Prostate gland (tissue), 2 donors: ENCODE data around the gene NUMBL. TPM values are rescaled to one million over a fixed set of nuclear protein-coding genes. Genes with fewer than 3 reads are reported as not detected.

Experiments used
- DNase-seq: peaks from one replicate; pipeline ENCODE4 v3.0.0-alpha.2; 2019; ENCODE audit warnings: low spot score
- H3K27ac ChIP-seq, 2 donors: fragments of 200-600 bp; sonication (generic); 2 replicates each; pipeline ENCODE4 v1.5.1; 2017 to 2019
- H3K27me3 ChIP-seq: fragments of 200-600 bp; sonication (generic); replicated peaks from 2 replicates; pipeline ENCODE4 v1.5.1; 2019; ENCODE audit not compliant: insufficient read depth
- H3K36me3 ChIP-seq, 2 donors: fragments of 200-600 bp; sonication (generic); 1 replicate in 1 of 2; 2 replicates in 1 of 2; pipeline versions ENCODE4 v1.5.1 to v1.8.1; 2017 to 2019
- H3K4me1 ChIP-seq: fragments of 200-600 bp; sonication (generic); replicated peaks from 2 replicates; pipeline ENCODE4 v1.5.1; 2019
- H3K4me3 ChIP-seq, 2 donors: fragments of 200-600 bp; sonication (generic); 2 replicates each; pipeline ENCODE4 v1.5.1; 2017 to 2019
- H3K9me3 ChIP-seq: fragments of 200-600 bp; sonication (generic); 2 replicates; pipeline ENCODE4 v1.5.1; 2017
- POLR2A ChIP-seq: fragments of 450-650 bp; IDR thresholded peaks from one replicate; pipeline ENCODE4 v1.6.1; 2016; ENCODE audit warnings: antibody characterized with exemption, mild to moderate bottlenecking
- POLR2AphosphoS5 ChIP-seq: sonication (generic); formaldehyde crosslinking; IDR thresholded peaks from one replicate; pipeline ENCODE4 v1.6.1; 2017; ENCODE audit warnings: antibody characterized with exemption
- WGBS: methylation state at CpG from one replicate; pipeline ENCODE4 v1.1.5; 2018; 5-methylcytosine and 5-hydroxymethylcytosine counted together
- intact Hi-C: fragments of 100-400 bp; cut with DNase I; formaldehyde crosslinking; loops from one replicate; pipeline ENCODE4 v1.14.2; 2022
- total RNA-seq, 2 donors: library from RNA; depleted of rRNA; stranded (reverse); fragments of >200 nt; gene quantifications; one replicate each; pipeline ENCODE4 v1.1.0, GENCODE V29; 2016
- TF ChIP-seq, protein P1 (sequence below), 4 experiments: fragments of 200-600 bp in 2 of 4; fragments of 450-650 bp in 2 of 4; sonication (generic) in 2 of 4; IDR thresholded peaks; 1 replicate in 3 of 4; 2 replicates in 1 of 4; pipeline ENCODE4 v1.5.1; 2016 to 2019; ENCODE audit warnings: antibody characterized with exemption in 4 of 4, mild to moderate bottlenecking in 2 of 4, moderate library complexity in 2 of 4

NUMBL gene
- total RNA-seq, 2 donors from 2014 or later, result 24.3 to 102 TPM

DNA sequence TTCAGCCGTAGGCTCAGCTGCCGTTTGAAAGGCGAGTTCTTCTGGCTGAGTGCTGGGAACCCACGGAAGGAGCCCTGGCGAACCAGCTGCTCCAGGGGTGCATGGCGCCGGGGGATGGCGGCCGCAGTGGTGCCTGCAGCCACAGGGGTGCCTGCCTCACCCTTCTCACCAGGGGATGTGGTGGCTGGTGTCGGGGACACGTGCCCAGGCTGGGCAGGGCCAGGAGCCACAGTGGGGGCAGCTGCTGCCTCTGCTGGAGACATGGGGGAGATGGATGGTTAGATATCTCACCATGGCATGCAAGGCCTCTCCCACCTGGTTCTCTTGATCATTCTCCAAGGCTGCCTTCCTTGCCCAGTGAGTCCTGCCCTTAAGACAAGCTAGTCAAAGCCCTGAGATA is 17.1 kb downstream of the NUMBL start:
- Histone ChIP-seq H3K27ac (no peak overlapping the region), H3K9me3 (no peaks in the 10 kb centered on the region), H3K4me1 (no peaks in the 10 kb centered on the region), H3K27me3 (no peaks in the 10 kb centered on the region), H3K36me3 (peaks cover 9 to 18% of the 10 kb centered on the region in 2 donors), H3K4me3 (no peak overlapping the region)
- TF ChIP-seq POLR2A (no peak), POLR2AphosphoS5 (no peak)
- TF ChIP-seq, protein P1, sequence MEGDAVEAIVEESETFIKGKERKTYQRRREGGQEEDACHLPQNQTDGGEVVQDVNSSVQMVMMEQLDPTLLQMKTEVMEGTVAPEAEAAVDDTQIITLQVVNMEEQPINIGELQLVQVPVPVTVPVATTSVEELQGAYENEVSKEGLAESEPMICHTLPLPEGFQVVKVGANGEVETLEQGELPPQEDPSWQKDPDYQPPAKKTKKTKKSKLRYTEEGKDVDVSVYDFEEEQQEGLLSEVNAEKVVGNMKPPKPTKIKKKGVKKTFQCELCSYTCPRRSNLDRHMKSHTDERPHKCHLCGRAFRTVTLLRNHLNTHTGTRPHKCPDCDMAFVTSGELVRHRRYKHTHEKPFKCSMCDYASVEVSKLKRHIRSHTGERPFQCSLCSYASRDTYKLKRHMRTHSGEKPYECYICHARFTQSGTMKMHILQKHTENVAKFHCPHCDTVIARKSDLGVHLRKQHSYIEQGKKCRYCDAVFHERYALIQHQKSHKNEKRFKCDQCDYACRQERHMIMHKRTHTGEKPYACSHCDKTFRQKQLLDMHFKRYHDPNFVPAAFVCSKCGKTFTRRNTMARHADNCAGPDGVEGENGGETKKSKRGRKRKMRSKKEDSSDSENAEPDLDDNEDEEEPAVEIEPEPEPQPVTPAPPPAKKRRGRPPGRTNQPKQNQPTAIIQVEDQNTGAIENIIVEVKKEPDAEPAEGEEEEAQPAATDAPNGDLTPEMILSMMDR (IDR thresholded peaks at IDR 0.05), result no peak
- 76% methylated on average over 9 of the region's 11 CpGs for WGBS
- intact Hi-C loops, result no loop called here
- DNase-seq, result no peak

DNA sequence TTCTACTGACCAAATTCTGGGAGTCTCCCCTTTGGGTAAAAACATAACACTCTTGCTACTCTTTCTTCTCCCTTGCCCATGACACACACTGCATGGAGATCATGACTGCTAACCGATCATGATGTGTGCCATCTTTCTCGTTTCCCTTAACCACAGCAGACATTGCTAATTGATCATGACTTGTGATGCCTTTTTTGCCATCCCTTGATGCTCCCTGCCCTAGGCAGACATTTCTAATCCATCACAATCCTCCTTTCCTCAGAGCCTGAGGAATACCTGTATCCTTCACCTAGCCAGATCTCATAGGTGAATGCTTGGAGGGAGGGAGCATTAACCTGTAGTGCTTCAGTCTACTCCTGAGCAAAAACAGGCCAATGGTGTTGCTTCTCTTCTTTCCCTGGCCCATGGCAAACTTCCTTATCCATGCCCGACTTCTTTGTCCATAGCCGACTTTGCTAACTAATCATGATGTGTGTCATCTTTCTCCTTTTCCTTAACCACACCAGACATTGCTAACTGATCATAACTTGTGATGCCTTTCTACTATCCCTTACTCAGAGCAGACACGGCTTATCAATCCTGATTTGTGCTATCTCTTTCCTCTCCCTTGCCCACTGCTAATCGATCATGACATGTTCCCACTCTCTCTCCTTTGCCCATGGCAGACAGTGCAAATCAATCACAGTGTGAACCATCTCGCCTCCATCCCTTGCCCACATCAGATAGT is 17.7 kb downstream of the NUMBL start:
- Histone ChIP-seq H3K27me3 (no peaks in the 10 kb centered on the region), H3K36me3 (peaks cover 9 to 18% of the 10 kb centered on the region in 2 donors), H3K4me3 (no peak overlapping the region), H3K27ac (no peak overlapping the region), H3K4me1 (no peaks in the 10 kb centered on the region), H3K9me3 (no peaks in the 10 kb centered on the region)
- WGBS, result 94% methylated on average over 7 of the region's 7 CpGs
- intact Hi-C loops, result no loop called here
- no peak for TF ChIP-seq POLR2AphosphoS5
- TF ChIP-seq, protein P1 (IDR thresholded peaks at IDR 0.05), result no peak
- TF ChIP-seq POLR2A, result no peak
- no peak for DNase-seq

DNA sequence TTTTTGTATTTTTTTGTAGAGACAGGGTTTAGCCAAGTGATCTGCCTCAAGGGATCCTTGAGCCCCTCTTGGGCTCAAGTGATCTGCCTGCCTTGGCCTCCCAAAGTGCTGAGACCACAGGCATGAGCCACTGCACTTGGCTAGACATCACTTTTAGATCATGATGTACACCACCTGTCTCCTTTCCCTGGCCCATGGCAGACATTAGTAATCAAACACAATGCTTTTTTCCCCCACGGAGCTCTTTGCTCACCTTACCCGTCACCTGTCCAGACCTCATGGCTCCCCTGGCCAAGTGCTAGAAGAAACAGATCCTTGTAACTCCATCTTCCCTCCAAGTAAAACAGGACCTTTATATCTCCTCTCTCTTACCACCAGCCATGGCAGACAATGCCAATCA is 18.4 kb downstream of the NUMBL start:
- no peak overlapping the region for H3K27ac ChIP-seq
- no peaks in the 10 kb centered on the region for H3K9me3 ChIP-seq
- H3K27me3 ChIP-seq, result no peaks in the 10 kb centered on the region
- H3K36me3 ChIP-seq, result peaks cover 9 to 18% of the 10 kb centered on the region in 2 donors
- WGBS, result 75% methylated on average over 2 of the region's 2 CpGs
- H3K4me3 ChIP-seq, result no peak overlapping the region
- H3K4me1 ChIP-seq, result no peaks in the 10 kb centered on the region
- intact Hi-C loops, result no loop called here
- no peak for DNase-seq
- TF ChIP-seq, protein P1 (IDR thresholded peaks at IDR 0.05), result no peak
- TF ChIP-seq POLR2AphosphoS5, result no peak
- no peak for TF ChIP-seq POLR2A

DNA sequence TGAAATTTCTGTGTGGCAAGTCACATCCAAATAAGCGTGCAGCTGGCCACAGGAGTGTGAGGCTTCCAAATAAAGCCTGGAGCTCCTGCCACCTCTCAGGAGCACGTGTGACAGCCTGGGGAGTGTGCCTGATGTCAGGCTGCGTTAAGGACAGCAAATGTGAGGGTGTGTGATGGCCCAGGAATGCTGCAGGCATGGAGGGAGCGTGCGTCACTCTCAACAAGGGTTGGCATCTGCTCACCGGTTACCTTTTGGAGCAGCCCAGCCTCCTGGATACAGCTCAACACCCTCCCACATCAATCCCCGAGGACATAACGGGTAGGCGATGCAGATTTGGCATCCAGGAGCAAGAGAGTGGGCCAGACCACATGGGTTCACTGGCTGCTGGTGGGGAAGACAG is 19.0 kb downstream of the NUMBL start:
- H3K4me1 ChIP-seq, result no peaks in the 10 kb centered on the region
- H3K36me3 ChIP-seq, result peaks cover 9 to 18% of the 10 kb centered on the region in 2 donors
- H3K4me3 ChIP-seq, result no peak overlapping the region
- TF ChIP-seq POLR2A (no peak), POLR2AphosphoS5 (no peak)
- TF ChIP-seq, protein P1 (IDR thresholded peaks at IDR 0.05), result no peak
- WGBS, result 66% methylated on average over 9 of the region's 9 CpGs
- no peak overlapping the region for H3K27ac ChIP-seq
- no peaks in the 10 kb centered on the region for H3K27me3 ChIP-seq
- no peak for DNase-seq
- no peaks in the 10 kb centered on the region for H3K9me3 ChIP-seq
- intact Hi-C loops, result no loop called here

DNA sequence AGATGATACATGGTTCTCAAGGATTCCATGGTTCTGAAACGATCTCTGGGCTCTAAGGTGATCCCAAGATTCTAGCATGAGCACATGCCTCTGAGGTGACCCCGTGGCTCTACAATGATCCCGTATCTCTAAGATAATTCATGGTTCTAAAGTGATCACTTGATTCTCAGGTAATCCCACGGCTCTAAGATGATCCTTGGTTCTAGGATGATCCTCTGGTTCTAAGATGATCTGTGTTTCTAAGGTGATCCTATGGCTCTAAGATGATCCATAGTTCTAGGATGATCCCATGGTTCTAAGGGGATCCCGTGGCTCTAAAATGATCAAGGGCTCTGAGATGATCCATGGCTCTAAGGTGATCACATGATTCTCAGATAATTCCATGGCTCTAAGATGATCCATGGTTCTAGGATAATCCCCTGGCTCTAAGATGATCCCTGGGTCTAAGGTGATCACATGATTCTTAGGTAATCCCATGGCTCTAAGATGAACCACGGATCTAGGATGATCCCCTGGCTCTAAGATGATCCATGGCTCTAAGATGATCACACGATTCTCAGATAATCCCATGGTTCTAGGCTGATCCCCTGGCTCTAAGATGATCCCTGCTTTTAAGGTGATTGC is 21.3 kb downstream of the NUMBL start:
- intact Hi-C loops, result loop anchor here (10.0 kb wide), 2 partner anchors 236 to 466 kb away; no protein-coding TSS in a partner anchor
- peaks cover 3 to 18% of the 10 kb centered on the region in 2 donors for H3K36me3 ChIP-seq

More for the DNA sequence above, 21.3 kb downstream of the NUMBL start:
- DNase-seq, result no peak
- 95% methylated on average over 7 of the region's 7 CpGs for WGBS
- Histone ChIP-seq H3K27me3 (no peaks in the 10 kb centered on the region), H3K9me3 (no peaks in the 10 kb centered on the region), H3K27ac (no peak overlapping the region), H3K4me3 (no peak overlapping the region), H3K4me1 (no peaks in the 10 kb centered on the region)
- TF ChIP-seq POLR2A, result no peak
- no peak for TF ChIP-seq POLR2AphosphoS5
- TF ChIP-seq, protein P1 (IDR thresholded peaks at IDR 0.05), result no peak
